ENCODE measurements around the gene SLC30A2. TPM values are rescaled to one million over a fixed set of nuclear protein-coding genes. Genes with fewer than 3 reads are reported as not detected.

Gene SLC30A2
- total and polyA plus RNA-seq, 2 of the 13 experiments (the other 11 are each of a cell fraction or from before 2014, with no cell fraction given): not detected

DNA sequence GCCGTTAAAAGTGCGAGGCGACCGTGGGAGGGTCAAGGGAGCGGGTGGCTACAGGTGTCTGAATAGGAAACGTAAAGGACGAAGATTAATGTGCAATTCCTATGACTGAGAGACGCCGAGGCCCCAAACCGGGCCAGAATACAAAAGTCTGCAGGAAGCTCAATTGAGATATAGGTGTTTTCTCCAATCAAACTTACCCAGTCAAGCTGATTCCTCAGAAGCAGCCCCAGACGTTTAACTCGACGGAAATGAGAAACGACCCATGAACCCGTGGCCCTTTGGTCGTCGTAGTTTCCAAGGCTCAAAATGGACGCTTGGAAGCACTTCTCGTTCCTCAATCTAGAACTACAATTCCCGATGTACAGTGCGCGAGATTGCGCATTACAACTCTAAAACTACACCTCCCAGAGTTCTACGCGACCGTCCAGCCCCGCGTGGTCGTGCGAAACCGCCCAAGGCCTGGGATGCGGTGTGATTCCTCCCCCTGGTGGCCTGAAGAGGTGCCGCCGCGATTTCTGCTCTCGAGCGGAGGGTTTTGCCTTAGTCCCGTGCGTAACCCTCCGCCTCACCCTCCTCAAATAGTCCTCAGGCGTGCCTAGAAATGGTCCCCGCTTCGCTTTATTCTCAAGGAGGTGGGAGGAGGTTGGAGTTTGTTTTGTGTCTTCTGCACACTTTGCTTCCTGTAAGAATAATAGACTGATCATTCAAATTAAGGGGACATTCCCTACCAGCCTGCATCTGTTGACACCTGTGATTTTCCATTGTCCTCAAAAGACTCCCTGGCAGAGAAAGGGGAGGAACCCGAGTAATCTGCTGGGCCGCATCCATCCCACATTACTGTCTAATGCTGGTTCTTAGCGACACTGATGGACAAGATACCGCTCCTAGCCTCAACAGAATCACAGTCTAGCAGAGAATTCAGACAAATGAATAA lies 47.8 kb downstream of the SLC30A2 start, which contains the start of gene PAFAH2 (continued):
- TF ChIP-seq, protein P1, sequence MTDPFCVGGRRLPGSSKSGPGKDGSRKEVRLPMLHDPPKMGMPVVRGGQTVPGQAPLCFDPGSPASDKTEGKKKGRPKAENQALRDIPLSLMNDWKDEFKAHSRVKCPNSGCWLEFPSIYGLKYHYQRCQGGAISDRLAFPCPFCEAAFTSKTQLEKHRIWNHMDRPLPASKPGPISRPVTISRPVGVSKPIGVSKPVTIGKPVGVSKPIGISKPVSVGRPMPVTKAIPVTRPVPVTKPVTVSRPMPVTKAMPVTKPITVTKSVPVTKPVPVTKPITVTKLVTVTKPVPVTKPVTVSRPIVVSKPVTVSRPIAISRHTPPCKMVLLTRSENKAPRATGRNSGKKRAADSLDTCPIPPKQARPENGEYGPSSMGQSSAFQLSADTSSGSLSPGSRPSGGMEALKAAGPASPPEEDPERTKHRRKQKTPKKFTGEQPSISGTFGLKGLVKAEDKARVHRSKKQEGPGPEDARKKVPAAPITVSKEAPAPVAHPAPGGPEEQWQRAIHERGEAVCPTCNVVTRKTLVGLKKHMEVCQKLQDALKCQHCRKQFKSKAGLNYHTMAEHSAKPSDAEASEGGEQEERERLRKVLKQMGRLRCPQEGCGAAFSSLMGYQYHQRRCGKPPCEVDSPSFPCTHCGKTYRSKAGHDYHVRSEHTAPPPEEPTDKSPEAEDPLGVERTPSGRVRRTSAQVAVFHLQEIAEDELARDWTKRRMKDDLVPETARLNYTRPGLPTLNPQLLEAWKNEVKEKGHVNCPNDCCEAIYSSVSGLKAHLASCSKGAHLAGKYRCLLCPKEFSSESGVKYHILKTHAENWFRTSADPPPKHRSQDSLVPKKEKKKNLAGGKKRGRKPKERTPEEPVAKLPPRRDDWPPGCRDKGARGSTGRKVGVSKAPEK (CRISPR knock-in tag; IDR thresholded peaks at IDR 0.05; ENCODE audit: borderline replicate concordance): no peak
- TF ChIP-seq ATF6 (CRISPR knock-in tag; conservative IDR thresholded peaks at IDR 0.05): 0 out of 2 replicates have a peak, but pooled peaks have one; percentile 71
- TF ChIP-seq, protein P2, sequence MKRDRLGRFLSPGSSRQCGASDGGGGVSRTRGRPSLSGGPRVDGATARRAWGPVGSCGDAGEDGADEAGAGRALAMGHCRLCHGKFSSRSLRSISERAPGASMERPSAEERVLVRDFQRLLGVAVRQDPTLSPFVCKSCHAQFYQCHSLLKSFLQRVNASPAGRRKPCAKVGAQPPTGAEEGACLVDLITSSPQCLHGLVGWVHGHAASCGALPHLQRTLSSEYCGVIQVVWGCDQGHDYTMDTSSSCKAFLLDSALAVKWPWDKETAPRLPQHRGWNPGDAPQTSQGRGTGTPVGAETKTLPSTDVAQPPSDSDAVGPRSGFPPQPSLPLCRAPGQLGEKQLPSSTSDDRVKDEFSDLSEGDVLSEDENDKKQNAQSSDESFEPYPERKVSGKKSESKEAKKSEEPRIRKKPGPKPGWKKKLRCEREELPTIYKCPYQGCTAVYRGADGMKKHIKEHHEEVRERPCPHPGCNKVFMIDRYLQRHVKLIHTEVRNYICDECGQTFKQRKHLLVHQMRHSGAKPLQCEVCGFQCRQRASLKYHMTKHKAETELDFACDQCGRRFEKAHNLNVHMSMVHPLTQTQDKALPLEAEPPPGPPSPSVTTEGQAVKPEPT (CRISPR knock-in tag; IDR thresholded peaks at IDR 0.05; ENCODE audit: low read depth): no peak
- TF ChIP-seq TRAFD1 (CRISPR knock-in tag; IDR thresholded peaks at IDR 0.05; ENCODE audit: borderline replicate concordance): no peak; the same call in 1 of the 2 replicates
- TF ChIP-seq NBN (conservative IDR thresholded peaks at IDR 0.05): no peak
- TF ChIP-seq HNRNPH1 (optimal IDR thresholded peaks at IDR 0.05; ENCODE audit: low read depth, low read length): no peak
- peak; percentile 98 for TF ChIP-seq YEATS2 (CRISPR knock-in tag; IDR thresholded peaks at IDR 0.05; ENCODE audit: borderline replicate concordance)
- TF ChIP-seq, protein P3, sequence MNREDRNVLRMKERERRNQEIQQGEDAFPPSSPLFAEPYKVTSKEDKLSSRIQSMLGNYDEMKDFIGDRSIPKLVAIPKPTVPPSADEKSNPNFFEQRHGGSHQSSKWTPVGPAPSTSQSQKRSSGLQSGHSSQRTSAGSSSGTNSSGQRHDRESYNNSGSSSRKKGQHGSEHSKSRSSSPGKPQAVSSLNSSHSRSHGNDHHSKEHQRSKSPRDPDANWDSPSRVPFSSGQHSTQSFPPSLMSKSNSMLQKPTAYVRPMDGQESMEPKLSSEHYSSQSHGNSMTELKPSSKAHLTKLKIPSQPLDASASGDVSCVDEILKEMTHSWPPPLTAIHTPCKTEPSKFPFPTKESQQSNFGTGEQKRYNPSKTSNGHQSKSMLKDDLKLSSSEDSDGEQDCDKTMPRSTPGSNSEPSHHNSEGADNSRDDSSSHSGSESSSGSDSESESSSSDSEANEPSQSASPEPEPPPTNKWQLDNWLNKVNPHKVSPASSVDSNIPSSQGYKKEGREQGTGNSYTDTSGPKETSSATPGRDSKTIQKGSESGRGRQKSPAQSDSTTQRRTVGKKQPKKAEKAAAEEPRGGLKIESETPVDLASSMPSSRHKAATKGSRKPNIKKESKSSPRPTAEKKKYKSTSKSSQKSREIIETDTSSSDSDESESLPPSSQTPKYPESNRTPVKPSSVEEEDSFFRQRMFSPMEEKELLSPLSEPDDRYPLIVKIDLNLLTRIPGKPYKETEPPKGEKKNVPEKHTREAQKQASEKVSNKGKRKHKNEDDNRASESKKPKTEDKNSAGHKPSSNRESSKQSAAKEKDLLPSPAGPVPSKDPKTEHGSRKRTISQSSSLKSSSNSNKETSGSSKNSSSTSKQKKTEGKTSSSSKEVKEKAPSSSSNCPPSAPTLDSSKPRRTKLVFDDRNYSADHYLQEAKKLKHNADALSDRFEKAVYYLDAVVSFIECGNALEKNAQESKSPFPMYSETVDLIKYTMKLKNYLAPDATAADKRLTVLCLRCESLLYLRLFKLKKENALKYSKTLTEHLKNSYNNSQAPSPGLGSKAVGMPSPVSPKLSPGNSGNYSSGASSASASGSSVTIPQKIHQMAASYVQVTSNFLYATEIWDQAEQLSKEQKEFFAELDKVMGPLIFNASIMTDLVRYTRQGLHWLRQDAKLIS (CRISPR knock-in tag; IDR thresholded peaks at IDR 0.05): peak; percentile 83; the same call in 1 of the 2 replicates
- TF ChIP-seq HCFC1 (IDR thresholded peaks at IDR 0.05; ENCODE audit: low read depth, low read length): peak; percentile 100
- no peak for TF ChIP-seq MAFG (CRISPR knock-in tag; IDR thresholded peaks at IDR 0.05)
- TF ChIP-seq, protein P4, sequence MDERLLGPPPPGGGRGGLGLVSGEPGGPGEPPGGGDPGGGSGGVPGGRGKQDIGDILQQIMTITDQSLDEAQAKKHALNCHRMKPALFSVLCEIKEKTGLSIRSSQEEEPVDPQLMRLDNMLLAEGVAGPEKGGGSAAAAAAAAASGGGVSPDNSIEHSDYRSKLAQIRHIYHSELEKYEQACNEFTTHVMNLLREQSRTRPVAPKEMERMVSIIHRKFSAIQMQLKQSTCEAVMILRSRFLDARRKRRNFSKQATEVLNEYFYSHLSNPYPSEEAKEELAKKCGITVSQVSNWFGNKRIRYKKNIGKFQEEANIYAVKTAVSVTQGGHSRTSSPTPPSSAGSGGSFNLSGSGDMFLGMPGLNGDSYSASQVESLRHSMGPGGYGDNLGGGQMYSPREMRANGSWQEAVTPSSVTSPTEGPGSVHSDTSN (CRISPR knock-in tag; IDR thresholded peaks at IDR 0.05): no peak
- no peak for TF ChIP-seq ZC3H13 (CRISPR knock-in tag; IDR thresholded peaks at IDR 0.05)
- TF ChIP-seq TRIM24 (CRISPR knock-in tag; IDR thresholded peaks at IDR 0.05): no peak
- no peak; a peak in 1 of 4 replicates for TF ChIP-seq POLR2A (IDR thresholded peaks at IDR 0.05; ENCODE audit: insufficient read depth in 1 of 2, low read depth in 2 of 2, low read length in 2 of 2)
